Loucy (cell line): ENCODE measurements around the gene NR3C2.

ENCODE experiments used
- H2AFZ ChIP-seq: fragments of 200-600 bp; sonication (generic); 2 replicates; pipeline ENCODE4 v1.6.0; 2016; ENCODE audit warnings: antibody characterized with exemption, mild to moderate bottlenecking, low read length, moderate library complexity
- H3F3A ChIP-seq: fragments of 200-600 bp; 2 replicates; pipeline ENCODE4 v1.6.0; 2016; ENCODE audit warnings: antibody characterized with exemption, low read depth, mild to moderate bottlenecking
- H3K27me3 ChIP-seq: fragments of 200-600 bp; sonication (generic); 2 replicates; pipeline ENCODE4 v1.6.1; 2014; ENCODE audit warnings: low read length, mild to moderate bottlenecking; ENCODE audit not compliant: insufficient read depth, poor library complexity, severe bottlenecking
- H3K36me3 ChIP-seq: fragments of 200-600 bp; sonication (generic); 2 replicates; pipeline ENCODE4 v1.6.1; 2016; ENCODE audit warnings: low read length; ENCODE audit not compliant: insufficient read depth
- H3K4me1 ChIP-seq: fragments of 200-600 bp; sonication (generic); 2 replicates; pipeline ENCODE4 v1.5.1; 2014; ENCODE audit warnings: low read length, mild to moderate bottlenecking; ENCODE audit not compliant: insufficient read depth, poor library complexity, severe bottlenecking
- H3K4me2 ChIP-seq: fragments of 200-600 bp; sonication (generic); 2 replicates; pipeline ENCODE4 v1.6.0; 2014; ENCODE audit warnings: antibody characterized with exemption, low read length, low read depth, mild to moderate bottlenecking; ENCODE audit not compliant: poor library complexity, severe bottlenecking
- H3K4me3 ChIP-seq: fragments of 200-600 bp; sonication (generic); 2 replicates; pipeline ENCODE4 v1.5.1; 2014; ENCODE audit warnings: low read length, mild to moderate bottlenecking, mixed read lengths; ENCODE audit not compliant: poor library complexity, severe bottlenecking
- H3K79me2 ChIP-seq: fragments of 200-600 bp; sonication (generic); 2 replicates; pipeline ENCODE4 v1.6.1; 2014; ENCODE audit warnings: low read length; ENCODE audit not compliant: insufficient read depth
- H3K9ac ChIP-seq: fragments of 200-600 bp; sonication (generic); 2 replicates; pipeline ENCODE4 v1.6.0; 2014; ENCODE audit warnings: mild to moderate bottlenecking, low read depth, low read length, moderate library complexity; ENCODE audit not compliant: poor library complexity, severe bottlenecking
- H3K9me2 ChIP-seq: fragments of 200-600 bp; sonication (generic); replicated peaks from 2 replicates; pipeline ENCODE4 v1.6.1; 2016; ENCODE audit warnings: low read depth, low read length, mixed read lengths
- H3K9me3 ChIP-seq: fragments of 200-600 bp; sonication (generic); 2 replicates; pipeline ENCODE4 v1.6.1; 2014; ENCODE audit warnings: mild to moderate bottlenecking, antibody characterized with exemption, low read length, low read depth; ENCODE audit not compliant: insufficient read depth
- H4K20me1 ChIP-seq: fragments of 200-600 bp; sonication (generic); 2 replicates; pipeline ENCODE4 v1.6.0; 2014; ENCODE audit warnings: antibody characterized with exemption, low read length, mild to moderate bottlenecking; ENCODE audit not compliant: insufficient read depth, poor library complexity, severe bottlenecking
- EZH2phosphoT487 ChIP-seq: fragments of 200-600 bp; IDR thresholded peaks from 2 replicates; pipeline ENCODE4 v1.6.1; 2018; ENCODE audit warnings: antibody characterized with exemption, mild to moderate bottlenecking, moderate library complexity, borderline replicate concordance
- TF ChIP-seq, protein P1 (sequence below): fragments of 200-600 bp; sonication (generic); conservative IDR thresholded peaks from 2 replicates; pipeline ENCODE4 v1.5.1; 2014; ENCODE audit warnings: mild to moderate bottlenecking, antibody characterized with exemption, low read length

Gene NR3C2

GRCh38 chr4:148073349-148073748 lies 368.9 kb downstream of the NR3C2 start:
- Histone ChIP-seq H2AFZ (no peak overlapping the region), H3K4me3 (no peak overlapping the region), H3K36me3 (peaks cover 28% of the 10 kb centered on the region; the same call in 1 of the 2 replicates), H3K79me2 (no peaks in the 10 kb centered on the region), H3K4me2 (no peak overlapping the region), H3K9me3 (no peaks in the 10 kb centered on the region), H3K9me2 (no peaks in the 10 kb centered on the region), H3K9ac (no peak overlapping the region), H3F3A (no peaks in the 10 kb centered on the region), H3K27me3 (no peaks in the 10 kb centered on the region), H3K4me1 (no peaks in the 10 kb centered on the region), H4K20me1 (no peaks in the 10 kb centered on the region)
- TF ChIP-seq EZH2phosphoT487 = no peak
- TF ChIP-seq, protein P1, sequence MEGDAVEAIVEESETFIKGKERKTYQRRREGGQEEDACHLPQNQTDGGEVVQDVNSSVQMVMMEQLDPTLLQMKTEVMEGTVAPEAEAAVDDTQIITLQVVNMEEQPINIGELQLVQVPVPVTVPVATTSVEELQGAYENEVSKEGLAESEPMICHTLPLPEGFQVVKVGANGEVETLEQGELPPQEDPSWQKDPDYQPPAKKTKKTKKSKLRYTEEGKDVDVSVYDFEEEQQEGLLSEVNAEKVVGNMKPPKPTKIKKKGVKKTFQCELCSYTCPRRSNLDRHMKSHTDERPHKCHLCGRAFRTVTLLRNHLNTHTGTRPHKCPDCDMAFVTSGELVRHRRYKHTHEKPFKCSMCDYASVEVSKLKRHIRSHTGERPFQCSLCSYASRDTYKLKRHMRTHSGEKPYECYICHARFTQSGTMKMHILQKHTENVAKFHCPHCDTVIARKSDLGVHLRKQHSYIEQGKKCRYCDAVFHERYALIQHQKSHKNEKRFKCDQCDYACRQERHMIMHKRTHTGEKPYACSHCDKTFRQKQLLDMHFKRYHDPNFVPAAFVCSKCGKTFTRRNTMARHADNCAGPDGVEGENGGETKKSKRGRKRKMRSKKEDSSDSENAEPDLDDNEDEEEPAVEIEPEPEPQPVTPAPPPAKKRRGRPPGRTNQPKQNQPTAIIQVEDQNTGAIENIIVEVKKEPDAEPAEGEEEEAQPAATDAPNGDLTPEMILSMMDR = no peak

- Histone ChIP-seq H3K36me3 (peaks cover 28% of the 10 kb centered on the region; the same call in 1 of the 2 replicates), H4K20me1 (no peaks in the 10 kb centered on the region), H3K9me2 (no peaks in the 10 kb centered on the region), H3K9ac (no peak overlapping the region), H3K4me1 (no peaks in the 10 kb centered on the region), H3K4me2 (no peak overlapping the region), H3K79me2 (no peaks in the 10 kb centered on the region), H3K27me3 (no peaks in the 10 kb centered on the region), H3F3A (no peaks in the 10 kb centered on the region), H2AFZ (no peak overlapping the region), H3K4me3 (no peak overlapping the region), H3K9me3 (no peaks in the 10 kb centered on the region)
- TF ChIP-seq, protein P1 = no peak
- no peak for TF ChIP-seq EZH2phosphoT487
Measured at GRCh38 chr4:148072789-148073188, 369.4 kb downstream of the NR3C2 start.

- no peaks in the 10 kb centered on the region for H4K20me1 ChIP-seq
- no peaks in the 10 kb centered on the region for H3K9me3 ChIP-seq
- TF ChIP-seq, protein P1 = no peak
- TF ChIP-seq EZH2phosphoT487 = no peak
- no peaks in the 10 kb centered on the region for H3K4me1 ChIP-seq
- no peak overlapping the region for H3K4me3 ChIP-seq
- no peak overlapping the region for H3K9ac ChIP-seq
- H3K9me2 ChIP-seq = no peaks in the 10 kb centered on the region
- H3K36me3 ChIP-seq = peaks cover 33% of the 10 kb centered on the region; the same call in 1 of the 2 replicates
- H2AFZ ChIP-seq = no peak overlapping the region
- no peaks in the 10 kb centered on the region for H3F3A ChIP-seq
- H3K79me2 ChIP-seq = no peaks in the 10 kb centered on the region
- no peaks in the 10 kb centered on the region for H3K27me3 ChIP-seq
- H3K4me2 ChIP-seq = no peak overlapping the region
Measured at GRCh38 chr4:148071009-148071408, 371.2 kb downstream of the NR3C2 start.
